ENCODE measurements around the gene ZBTB16.

Gene ZBTB16

DNA sequence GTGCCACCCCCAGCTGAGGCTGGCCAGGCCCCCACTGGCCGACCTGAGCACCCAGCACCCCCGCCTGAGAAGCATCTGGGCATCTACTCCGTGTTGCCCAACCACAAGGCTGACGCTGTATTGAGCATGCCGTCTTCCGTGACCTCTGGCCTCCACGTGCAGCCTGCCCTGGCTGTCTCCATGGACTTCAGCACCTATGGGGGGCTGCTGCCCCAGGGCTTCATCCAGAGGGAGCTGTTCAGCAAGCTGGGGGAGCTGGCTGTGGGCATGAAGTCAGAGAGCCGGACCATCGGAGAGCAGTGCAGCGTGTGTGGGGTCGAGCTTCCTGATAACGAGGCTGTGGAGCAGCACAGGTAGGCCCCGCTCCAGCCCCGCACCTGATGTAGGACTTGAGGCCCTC is 4.7 kb downstream of the ZBTB16 start:
- DNase-seq (ENCODE audit: low read depth): no peak

DNA sequence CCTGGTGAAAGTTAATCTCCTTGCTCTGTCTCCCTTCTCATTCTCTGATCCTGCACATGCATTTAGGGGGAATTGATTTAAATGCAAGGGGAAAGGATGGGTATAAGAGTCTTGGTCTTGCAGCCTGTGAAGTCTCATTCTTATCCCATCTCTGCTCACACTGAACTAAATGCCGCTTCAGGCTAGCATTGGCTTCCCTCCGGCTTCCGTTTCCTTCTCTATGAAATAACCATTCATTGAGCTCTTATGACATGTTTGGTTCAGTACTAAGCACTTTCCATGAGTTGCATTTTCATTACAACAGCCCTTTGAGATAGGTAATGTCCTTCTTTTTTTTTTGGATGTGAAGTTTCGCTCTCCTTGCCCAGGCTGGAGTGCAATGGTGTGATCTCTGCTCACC is 5.6 kb downstream of the ZBTB16 start:
- DNase-seq (ENCODE audit: low read depth): no peak

DNA sequence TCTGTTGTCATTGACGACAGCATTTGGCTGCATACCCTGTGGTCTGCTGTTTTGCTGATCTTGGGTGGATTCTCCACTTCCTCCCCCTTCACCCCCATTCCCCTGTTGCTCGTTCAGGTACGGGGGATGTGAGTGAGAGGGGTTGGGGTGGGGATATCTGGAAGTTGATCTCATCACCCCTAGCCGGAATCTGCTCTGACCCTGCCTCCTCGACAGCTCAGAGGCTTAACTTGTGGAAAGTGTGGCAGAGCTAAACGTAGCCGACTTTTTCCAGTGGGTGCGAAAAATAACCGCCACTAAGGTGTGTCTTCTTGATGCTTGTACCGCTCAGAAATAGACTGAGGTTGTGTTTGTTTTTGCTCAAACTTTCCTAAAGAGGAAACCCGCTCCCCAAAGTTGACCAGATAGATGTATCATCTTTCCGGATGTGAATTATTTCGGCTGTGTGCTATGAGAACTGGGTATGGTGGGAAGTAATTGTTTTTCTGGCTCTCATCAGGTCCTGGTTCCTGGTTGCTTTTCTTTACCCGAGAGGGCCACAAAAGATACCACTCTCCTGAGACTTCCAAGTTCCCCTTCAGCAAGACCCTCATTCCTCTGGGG is 6.6 kb downstream of the ZBTB16 start:
- no peak for DNase-seq (ENCODE audit: low read depth)

DNA sequence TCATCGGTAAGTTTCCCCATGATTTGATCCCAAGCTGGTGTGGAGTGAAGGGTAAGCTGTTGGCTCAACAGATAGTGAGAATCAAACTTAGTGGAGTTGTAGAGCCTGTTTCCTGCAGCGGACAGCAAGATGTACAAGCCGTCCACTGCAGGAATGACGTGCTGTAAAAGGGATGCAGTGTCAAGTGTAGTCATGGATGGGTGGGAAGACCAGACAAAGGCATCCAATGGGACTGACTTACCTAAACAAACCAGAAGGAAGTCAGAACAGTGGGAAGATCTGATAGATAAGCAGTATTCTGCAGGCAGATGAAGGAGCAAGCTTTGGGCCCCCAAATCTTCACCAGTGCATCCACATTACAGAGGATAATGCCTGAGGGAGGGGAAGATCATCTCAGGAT is 8.8 kb downstream of the ZBTB16 start:
- DNase-seq (ENCODE audit: low read depth): no peak

DNA sequence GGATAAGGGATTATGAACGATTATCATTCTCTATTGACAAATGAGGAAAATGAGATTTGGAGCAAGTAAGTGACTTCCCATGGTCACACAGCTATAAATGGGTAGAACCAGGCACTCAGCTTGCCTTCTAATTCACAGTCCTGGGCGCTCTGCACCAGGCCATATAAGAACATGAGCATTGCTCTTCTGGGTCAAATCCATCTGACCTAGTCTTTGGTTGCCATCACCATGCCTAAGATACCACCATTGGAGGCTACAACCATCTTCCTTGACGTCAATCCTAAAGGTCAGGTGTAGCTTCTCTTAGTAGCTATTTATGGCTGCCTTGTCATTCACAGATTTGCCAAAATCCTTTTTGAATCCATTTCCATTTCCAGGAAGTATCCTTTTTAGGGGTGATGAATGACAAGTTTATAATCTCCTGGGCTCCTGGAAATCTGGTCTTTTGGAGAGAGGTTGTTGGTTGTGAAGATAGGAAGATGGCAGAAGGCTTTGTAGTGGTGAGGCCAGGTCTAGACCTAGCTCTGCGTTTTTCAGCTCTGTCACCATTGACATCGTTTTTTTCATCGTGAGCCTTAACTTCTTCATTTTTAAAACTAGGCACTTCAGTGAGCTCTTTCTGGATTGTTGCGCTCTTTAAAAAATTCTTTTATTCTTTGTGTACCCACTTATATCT is 11.1 kb downstream of the ZBTB16 start:
- no peak for DNase-seq (ENCODE audit: low read depth)

DNA sequence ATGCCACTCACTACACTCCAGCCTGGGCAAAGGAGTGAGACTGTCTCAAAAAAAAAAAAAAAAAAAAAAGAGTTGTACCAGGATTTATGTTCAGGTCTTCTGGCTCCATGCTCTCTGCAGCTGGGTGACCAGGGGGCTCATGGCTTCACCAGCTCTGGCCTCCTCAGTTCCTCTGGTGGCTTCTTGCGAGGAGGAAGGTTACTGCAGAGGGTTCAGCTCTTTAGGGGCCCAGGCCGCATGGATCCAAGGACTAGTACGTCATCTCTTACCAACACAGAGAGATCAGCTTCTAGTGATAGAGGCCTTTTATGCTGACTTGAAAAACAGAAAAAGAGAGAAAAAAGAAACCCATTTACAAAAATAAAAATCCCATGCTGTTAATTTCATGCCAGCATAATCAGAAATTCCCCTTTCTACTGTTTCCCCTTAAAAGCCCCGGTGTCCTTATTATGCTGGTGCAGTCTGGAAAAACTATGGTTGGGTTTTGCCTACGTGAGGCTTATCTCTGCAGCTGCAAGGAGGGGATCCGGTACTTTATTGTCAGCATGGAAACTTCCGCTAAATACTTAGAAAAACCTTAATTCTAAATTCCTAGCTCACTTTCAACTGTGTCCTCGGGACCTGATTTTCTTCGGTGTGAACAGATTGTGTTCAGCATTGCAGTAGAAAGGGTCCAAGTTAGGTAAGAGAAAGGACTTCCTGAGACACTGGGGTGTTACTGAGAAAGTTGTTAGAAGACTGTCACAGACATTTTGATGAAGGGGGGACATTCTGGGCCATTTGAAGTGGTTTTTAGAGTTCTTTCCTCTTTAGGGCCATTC is 13.7 kb downstream of the ZBTB16 start:
- no peak for DNase-seq (ENCODE audit: low read depth)

DNA sequence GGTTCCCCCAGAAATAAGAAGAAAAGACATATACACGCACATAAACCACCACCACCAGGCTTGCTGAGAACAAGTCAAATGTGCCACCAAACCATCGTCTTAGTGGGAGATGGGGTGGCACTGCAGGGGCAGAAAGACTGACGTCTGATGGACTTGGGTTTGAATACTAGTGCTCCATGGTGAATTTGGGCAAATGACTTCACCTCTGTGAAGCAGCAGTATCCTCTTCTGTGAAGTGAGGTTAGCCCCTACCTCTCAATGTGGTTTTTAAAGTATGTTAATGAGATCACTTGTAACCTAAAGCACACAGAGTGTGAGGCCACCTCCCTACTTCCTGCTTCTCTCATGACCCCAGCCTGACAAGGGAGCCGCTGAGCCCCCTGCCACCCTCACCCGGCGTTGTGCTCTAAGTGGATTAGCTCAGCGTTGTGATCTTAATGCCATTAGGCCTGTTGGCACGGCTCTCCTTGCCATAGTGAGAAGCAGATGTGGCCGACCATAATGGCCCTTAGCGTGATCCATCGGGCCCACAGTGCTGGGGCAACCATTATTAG is 14.4 kb downstream of the ZBTB16 start:
- DNase-seq (ENCODE audit: low read depth): no peak

DNA sequence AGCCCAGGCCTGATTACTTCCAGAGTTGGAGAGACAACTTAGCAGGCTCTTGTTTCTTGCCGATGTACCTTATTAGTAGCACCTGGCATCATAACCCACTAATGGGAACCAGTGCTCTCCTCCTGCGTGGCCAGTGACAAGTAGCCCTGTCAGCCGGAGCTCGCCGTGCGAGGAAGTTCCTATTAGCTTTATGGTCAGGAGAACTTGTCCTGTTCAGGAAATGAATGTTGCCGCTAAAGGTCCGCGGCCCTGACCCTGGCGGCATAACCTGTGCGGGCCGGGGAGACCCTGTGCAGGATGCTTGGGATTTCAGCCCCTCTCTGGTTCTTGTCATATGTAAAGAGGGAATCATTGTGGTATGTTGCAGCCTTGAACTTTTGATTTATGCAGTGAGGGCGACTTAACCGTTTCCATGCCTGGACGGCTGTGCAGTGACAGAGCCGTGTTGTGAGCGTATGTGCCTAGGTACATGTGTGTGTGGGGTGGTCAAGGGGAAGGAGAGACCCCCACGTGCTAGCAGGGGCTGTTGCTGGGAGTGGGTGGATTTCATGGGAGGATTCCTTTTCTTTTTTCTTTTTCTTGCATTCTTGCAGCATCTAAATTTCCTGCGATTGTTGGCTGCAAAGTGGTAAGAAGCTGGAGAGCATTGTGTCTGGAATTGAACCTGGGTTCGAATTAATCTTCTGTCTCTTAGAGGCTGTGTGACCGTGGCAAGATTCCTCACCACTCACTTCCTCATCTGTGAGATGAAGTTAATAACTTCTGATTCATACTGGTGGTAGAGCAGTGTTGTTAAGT is 15.2 kb downstream of the ZBTB16 start:
- DNase-seq (ENCODE audit: low read depth): no peak

DNA sequence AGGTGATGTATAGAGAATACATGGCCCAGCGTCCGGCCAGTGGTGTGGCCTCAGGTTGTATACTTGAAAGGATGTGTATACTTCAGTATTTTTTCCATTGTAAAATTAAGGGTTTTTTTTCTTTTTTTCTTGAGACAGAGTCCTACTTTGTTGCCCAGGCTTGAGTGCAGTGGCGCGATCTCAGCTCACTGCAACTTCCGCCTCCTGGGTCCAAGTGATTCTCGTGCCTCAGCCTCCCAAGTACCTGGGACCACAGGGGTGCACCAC is 15.8 kb downstream of the ZBTB16 start:
- DNase-seq (ENCODE audit: low read depth): no peak

DNA sequence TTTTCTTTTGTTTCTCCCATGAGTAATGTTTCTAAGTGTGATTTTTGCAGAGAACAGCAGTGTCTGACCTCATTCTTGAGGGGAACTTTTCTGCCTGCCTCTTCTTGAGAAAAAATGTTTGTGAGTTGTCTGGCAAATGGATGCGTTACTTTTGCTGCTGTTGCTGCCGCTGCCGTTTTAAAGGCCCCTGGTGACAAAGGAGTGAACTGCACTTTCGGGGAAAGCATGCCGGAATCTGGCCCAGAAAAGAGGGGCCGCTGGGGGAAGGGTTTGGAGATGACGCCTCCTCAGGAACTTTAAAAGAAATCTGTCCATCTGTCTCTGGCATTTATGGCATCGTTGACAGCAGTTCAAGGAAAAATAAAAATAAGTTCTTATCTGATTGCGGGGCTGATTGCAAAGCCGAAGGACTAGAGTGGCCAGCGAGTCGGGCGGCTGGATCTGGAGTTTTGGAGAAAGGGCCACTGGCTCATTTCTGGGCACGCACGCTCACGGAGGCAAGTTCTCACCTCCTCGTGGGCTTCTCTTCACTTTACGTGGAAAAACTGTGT is 16.5 kb downstream of the ZBTB16 start:
- DNase-seq (ENCODE audit: low read depth): no peak

DNA sequence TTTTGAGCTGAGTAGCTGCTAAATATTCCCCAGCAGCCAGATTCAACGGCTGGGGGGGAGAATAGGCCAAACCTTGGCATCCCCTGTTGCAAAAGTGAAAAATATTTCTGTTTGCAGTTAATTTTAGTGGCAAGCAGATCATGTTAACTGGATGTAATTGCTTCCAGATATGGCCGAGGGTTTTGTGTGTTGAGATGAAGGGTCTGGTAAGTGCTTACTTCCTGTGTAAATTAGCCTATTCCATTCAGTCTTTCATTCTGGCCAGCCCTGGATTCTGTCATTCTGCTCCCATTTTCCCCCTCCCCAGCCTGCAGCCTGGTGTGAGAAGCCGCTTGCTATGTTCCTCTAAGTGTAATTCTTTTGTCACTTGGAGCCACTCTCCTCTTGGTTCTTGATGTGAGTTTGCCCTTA is 17.4 kb downstream of the ZBTB16 start:
- DNase-seq (ENCODE audit: low read depth): no peak

DNA sequence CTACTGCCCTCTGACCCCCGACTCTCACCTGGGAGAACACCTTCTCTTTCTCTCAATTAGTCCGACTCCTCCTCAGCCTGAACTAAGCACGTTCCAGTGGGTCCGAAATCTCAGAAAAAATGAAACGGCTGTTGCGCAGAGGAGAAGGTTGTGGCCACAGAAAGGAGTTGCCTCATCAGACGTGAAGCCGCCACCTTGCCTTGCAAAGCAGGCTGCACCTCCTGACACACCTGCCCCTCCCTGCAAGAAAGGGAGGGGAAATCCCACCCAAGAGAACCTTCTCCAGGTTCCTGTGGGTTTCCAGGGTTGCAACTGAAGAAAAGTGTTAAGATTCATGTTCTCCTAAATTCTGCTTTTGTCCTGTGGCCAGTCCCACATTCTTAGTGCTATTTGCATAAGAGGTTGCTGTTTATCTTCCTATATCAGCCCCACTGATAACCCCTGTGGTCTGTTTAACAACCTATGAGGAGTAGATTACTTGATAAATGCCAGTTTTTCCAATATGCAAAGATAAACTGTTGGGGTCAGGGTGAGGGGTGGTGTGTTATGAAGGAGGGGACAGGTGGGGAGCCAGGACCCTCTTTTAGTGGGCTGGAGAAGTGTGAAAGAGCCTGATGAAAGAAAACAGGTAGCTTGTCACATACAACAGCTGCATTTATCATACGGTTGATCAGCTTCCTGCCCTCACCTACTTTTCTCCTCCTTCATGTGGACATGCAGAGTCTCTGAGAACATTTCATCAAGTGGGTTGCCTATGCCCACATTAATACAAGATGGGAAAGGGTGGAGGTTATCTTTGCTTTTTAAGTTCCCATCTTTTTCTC is 18.2 kb downstream of the ZBTB16 start:
- no peak for DNase-seq (ENCODE audit: low read depth)

DNA sequence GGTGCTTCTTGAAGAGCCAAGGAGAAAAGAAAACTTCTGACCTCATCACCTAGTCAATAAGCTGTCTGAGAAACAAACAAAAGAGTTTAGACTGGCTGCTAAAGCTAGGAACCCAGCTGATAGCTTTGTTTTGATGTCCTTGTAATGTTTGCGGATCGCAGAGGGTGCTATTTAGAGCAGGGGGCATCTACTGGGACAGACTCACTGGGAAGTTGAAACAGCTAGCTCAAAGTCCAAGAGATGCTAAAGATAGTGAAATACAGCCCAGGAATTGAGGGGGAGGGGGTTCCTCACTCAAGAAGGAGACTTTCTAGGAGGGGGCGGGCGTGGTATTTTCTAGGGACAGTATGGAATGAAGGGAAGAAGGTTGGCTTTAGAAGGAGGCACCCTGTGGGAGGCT is 18.9 kb downstream of the ZBTB16 start:
- no peak for DNase-seq (ENCODE audit: low read depth)

DNA sequence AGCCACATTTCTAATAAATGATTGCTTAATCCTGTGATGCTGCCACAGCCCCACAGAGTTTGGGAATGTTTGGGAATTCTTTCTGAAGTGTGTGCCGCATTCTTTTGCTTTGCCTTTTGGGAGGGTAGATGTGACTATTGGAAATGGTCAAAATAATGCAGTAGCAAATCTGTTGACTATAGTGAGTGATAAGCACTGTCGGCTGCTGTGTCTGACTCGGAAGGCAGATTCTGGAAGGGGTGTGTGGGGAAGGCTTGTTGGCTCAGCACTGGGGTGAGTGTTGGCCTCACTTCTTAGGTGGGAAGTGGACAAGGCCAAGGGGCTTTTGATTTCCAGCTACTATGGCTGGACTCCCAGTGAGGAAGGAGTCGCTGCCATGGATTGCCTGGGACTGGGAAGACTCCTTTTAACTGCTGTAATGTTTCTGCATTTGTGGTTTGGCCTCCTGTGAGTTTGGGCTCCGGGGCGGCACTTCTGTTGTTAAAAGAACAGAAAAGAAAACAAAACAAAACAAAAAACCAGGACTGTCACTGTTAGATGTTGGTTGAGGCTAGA is 20.1 kb downstream of the ZBTB16 start:
- no peak for DNase-seq (ENCODE audit: low read depth)

DNA sequence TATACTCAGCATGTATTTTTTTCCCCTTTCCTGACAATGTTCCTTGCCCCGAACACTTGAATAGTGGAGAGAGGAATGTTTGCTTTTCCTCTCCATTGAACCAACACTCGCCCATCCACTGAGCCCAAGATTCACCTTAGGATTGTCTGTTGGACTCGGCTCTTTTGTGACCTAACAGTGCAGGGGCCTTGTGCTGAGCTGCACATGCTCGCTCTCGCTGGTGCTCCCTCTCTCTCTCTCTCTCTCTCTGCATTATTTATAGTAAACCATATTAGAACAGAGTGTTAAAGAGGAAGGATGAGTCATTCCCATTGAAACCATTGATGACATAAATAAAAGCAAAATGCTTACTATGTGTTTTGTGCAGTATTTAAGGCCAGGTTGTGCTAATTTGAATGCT is 20.7 kb downstream of the ZBTB16 start:
- no peak for DNase-seq (ENCODE audit: low read depth)

DNA sequence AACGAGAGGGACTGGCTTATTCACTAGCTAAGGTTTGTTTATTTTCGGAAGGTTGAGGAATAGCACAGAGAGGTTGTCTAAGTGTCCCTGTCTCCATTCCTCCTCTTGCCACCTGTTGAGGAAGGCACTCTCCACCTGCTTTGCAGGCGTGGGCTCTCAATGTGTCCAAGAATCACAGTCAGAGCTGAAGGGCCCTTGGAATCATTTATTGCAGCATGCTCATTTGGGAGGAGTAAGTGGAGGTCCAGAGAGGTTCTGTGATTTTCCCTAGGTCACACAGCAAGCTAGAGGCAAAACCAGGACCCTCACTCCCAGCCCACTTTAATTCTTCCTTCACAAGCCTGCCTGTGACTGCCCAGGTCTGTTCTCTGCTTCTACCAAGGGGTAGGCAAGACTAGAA is 21.3 kb downstream of the ZBTB16 start:
- DNase-seq (ENCODE audit: low read depth): no peak

DNA sequence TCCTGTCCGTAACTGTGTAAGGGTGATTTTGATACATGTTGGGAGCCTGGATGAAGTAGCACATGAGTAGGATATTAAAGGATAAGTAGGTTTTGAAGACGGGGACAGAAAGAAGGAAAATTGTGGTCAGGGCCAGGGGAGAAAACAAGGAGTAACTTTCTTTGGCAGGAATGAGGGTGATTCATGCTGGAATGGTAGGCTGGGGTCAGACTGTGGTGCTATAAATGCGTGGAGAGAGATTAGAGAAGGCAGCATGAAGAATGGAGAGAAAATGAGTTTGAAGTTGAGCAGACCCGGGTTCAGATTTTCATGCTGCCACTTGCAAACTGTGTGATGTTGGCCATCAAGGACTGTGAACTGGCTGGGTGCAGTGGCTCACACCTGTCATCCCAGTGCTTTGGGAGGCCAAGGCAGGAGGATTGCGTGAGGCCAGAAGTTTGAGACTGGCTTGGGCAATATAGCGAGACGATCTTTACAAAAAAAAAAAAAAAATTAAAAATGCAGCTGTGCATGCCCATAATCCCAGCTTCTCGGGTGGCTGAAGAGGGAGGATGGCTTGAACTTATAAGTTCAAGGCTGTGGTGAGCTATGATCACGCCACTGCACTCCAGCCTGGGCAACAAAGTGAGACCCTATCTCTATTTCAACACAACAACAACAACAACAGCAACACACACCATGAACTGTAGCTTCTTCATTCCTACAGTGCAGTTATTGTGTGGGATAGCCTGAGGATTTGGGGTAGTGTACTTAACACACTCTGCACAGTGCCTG is 22.3 kb downstream of the ZBTB16 start:
- DNase-seq (ENCODE audit: low read depth): no peak

DNA sequence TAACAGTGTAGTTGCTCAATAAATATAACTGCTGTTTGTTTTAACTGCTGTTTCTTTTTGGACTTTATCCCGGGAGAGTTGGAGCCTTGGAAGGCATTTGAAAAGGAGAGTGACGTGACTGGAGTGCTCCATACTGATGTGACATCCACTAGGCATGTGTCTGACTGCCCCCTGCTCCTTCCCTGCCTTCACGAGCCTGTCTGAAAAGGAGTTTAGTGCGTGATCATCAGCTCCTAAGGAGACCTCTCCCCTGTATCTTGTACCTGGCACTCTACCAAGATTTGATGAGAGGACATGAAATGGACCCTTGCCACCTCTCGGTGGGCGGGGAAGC is 22.9 kb downstream of the ZBTB16 start:
- no peak for DNase-seq (ENCODE audit: low read depth)

DNA sequence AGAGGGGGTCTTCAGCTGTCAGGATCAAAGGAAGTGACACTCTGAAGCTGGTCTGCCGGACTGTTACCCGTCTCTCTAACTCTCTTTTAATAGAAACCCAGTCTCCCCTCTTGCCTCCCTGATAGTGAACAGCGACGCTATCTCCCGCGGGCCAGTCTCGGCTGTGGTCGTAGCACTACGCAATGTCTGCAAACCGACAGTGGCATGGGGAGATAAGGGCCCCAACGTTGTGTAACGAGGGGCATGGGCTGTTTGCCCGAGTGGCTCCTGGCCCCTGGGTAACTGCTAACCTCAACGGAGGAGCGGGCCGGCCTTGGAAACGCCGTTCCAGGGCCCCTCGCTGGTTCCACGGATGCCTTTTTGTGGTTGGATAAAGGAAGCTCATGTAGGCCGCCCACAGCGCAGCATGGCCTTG is 23.3 kb downstream of the ZBTB16 start:
- no peak for DNase-seq (ENCODE audit: low read depth)
